Epithelial cell of proximal tubule (primary cell): ENCODE data around the gene DVL2. TPM values are rescaled to one million over a fixed set of nuclear protein-coding genes. Genes with fewer than 3 reads are reported as not detected.

Source experiments
- DNase-seq: peaks from one replicate; pipeline ENCODE4 v3.0.0-alpha.2; 2011; ENCODE audit warnings: low read depth
- H3K4me3 ChIP-seq: 2 replicates; pipeline ENCODE4 v1.5.1; 2011; ENCODE audit warnings: low read depth, mild to moderate bottlenecking, low read length
- CTCF ChIP-seq: conservative IDR thresholded peaks from 2 replicates; pipeline ENCODE4 v1.5.1; 2012; ENCODE audit warnings: low read depth, mild to moderate bottlenecking, low read length
- total RNA-seq: library from RNA; depleted of rRNA; stranded (reverse); fragments of >200 nt; gene quantifications from 2 replicates; pipeline ENCODE4 v1.2.3, GENCODE V29; 2015

Gene DVL2
- total RNA-seq, 1 donor from 2014 or later: 46.5 TPM

- DNase-seq: no peak
- no peak for TF ChIP-seq CTCF
- no peak overlapping the region for H3K4me3 ChIP-seq
These were observed 7.3 kb downstream of the DVL2 start for GRCh38 chr17:7226721-7227710.

GRCh38 chr17:7225711-7226331, 8.5 kb downstream of the DVL2 start:
- no peak for DNase-seq
- no peak for TF ChIP-seq CTCF
- no peak overlapping the region for H3K4me3 ChIP-seq

- no peak for DNase-seq
- H3K4me3 ChIP-seq: no peak overlapping the region
- TF ChIP-seq CTCF: no peak
These were observed 9.6 kb downstream of the DVL2 start for GRCh38 chr17:7224661-7225111.

- no peak overlapping the region for H3K4me3 ChIP-seq
- TF ChIP-seq CTCF: no peak
- DNase-seq: no peak
These were observed 10.2 kb downstream of the DVL2 start for GRCh38 chr17:7224110-7224509.

GRCh38 chr17:7223375-7223774, 10.9 kb downstream of the DVL2 start:
- DNase-seq: no peak
- H3K4me3 ChIP-seq: no peak overlapping the region
- no peak for TF ChIP-seq CTCF

- H3K4me3 ChIP-seq: no peak overlapping the region
- no peak for DNase-seq
- no peak for TF ChIP-seq CTCF
These were observed 11.4 kb downstream of the DVL2 start for GRCh38 chr17:7222972-7223292.
